GM18909 (cell line): ENCODE results near the gene SCFD2.

Source experiments
- ATAC-seq: cut with Tn5 transposase; IDR thresholded peaks from one replicate; pipeline ENCODE4 v1.9.1; 2021; ENCODE audit warnings: mild to moderate bottlenecking; ENCODE audit not compliant: unreplicated experiment, poor library complexity

SCFD2 gene

GRCh38 chr4:53121264-53121865 is 244.5 kb downstream of the SCFD2 start:
- no peak for ATAC-seq

GRCh38 chr4:53120778-53121177 is 245.1 kb downstream of the SCFD2 start:
- no peak for ATAC-seq

GRCh38 chr4:53119680-53120079 is 246.2 kb downstream of the SCFD2 start:
- ATAC-seq, result no peak

- no peak for ATAC-seq
Observed at GRCh38 chr4:53118676-53119075, 247.2 kb downstream of the SCFD2 start.

- ATAC-seq, result no peak
Observed at GRCh38 chr4:53116954-53117353, 248.9 kb downstream of the SCFD2 start.

- no peak for ATAC-seq
Observed at GRCh38 chr4:53113431-53114225, 252.2 kb downstream of the SCFD2 start.

GRCh38 chr4:53105313-53105712 is 260.5 kb downstream of the SCFD2 start:
- no peak for ATAC-seq

- ATAC-seq, result no peak
Observed at GRCh38 chr4:53103481-53103880, 262.4 kb downstream of the SCFD2 start.

GRCh38 chr4:53101191-53101581 is 264.7 kb downstream of the SCFD2 start:
- no peak for ATAC-seq

- no peak for ATAC-seq
Observed at GRCh38 chr4:53100501-53101190, 265.2 kb downstream of the SCFD2 start.

GRCh38 chr4:53098681-53099121 is 267.2 kb downstream of the SCFD2 start:
- ATAC-seq, result no peak

- no peak for ATAC-seq
Observed at GRCh38 chr4:53094040-53094439, 271.8 kb downstream of the SCFD2 start.

GRCh38 chr4:53089936-53090729 is 275.7 kb downstream of the SCFD2 start:
- no peak for ATAC-seq

GRCh38 chr4:53088152-53088551 is 277.7 kb downstream of the SCFD2 start:
- no peak for ATAC-seq

- no peak for ATAC-seq
Observed at GRCh38 chr4:53076374-53076958, 289.4 kb downstream of the SCFD2 start.

GRCh38 chr4:53075162-53075785 is 290.6 kb downstream of the SCFD2 start:
- ATAC-seq, result no peak

- no peak for ATAC-seq
Observed at GRCh38 chr4:53068755-53069330, 297.0 kb downstream of the SCFD2 start.

- no peak for ATAC-seq
Observed at GRCh38 chr4:53067125-53067802, 298.6 kb downstream of the SCFD2 start.

- no peak for ATAC-seq
Observed at GRCh38 chr4:53066155-53066554, 299.7 kb downstream of the SCFD2 start.
